Activated CD8-positive, alpha-beta memory T cell treated with anti-CD3 and anti-CD28 coated beads, Interleukin-2, amount 50 U/mL, for 24 hours (primary cell): ENCODE data around the gene MTERF4.

Source experiments
- DNase-seq: peaks from one replicate; pipeline ENCODE4 v3.0.0-alpha.2; 2020; ENCODE audit errors: extremely low read depth

The MTERF4 gene

DNA sequence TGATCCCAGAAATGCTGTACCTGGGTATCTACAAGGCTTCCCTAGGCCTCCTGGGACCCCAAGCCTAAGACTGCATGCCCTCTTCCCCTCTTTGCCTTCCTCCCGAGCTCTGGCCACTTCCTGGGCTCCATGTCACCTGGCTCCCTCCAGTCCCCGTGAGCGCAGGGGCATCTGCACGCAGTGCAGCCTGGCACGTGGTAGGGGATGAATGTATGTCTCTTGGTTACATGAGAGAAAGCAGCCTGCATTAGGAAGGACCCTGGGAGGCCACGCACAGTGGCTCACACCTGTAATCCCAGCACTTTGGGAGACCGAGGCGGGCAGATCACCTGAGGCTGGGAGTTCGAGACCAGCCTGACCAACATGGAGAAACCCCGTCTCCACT lies 31.3 kb upstream of the MTERF4 start:
- DNase-seq: no peak

DNA sequence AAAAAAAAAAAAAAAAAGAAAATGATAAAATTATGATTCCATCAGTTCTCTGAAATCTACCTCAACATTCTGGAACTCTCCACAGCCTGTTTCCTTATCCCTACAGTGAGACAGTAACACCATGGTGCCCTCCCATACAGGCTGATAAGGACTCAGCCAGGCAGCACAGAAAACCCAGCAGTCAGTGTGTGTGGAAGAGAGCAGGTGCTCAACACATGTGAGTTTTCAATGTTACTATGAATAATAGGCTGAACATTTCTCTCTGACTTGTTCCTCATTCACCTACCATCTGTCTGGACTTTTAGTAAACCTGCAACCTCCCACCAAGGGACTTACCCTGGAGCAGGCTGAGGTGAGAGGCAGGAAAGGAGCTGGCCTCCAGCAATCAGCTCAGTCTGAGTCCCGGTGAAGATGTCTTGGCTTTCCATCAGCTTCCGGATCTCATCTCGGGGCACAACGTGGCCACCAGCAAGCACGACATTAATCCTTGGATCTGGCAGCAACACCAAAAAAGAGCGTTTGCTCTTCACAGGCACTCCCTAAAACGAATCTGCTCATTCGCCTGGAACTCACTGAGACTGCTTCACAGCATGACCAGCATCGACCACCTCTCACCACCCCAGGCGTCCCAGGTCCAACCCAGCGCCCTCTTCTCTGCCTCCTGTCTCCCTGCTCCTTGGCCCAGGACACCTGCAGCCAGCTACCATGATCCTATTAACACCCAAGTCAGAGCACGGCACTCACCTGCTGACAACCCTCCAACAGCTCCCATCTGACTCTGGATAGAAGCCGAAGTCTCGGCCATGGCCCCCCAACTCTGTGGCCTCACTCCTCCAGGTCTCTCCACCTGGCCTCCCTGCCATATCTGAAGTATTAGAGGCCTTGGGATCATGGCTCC lies 30.7 kb upstream of the MTERF4 start:
- DNase-seq: no peak

DNA sequence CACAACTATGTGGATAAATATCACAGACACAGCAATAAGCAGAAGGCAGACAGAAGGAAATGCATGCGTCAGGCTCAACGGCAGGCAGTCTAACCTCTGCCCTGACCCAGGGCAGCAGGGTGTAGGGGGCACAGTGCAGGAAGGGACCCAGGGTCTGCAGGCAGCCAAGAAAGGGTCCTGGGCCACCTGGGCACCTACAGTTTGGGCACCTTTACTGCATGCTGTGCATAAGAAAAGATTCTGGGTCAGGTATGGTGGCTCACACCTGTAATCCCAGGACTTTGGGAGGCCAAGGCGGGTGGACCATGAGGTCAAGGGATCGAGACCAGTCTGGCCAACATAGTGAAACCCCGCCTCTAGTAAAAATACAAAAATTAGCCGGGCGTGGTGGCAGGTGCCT lies 29.4 kb upstream of the MTERF4 start:
- DNase-seq: no peak

DNA sequence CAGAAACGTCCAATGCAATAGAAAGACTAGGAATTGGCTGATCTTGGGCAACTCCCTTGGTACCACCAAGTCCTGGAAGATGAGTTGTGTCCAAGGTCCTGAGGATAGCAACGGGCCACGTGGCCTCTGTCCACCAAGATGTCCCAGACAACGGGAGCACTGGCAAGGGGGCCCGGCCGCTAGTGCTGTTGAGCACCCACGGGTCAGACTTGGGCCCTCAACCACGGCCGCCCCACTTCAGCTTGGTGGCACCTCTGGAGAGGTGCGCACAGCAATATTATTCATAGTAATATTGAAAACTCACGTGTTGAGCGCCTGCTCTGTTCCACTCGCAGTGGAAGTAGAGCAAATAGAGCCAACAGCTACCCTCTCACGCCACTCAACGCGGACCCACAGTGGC lies 28.2 kb upstream of the MTERF4 start:
- no peak for DNase-seq

DNA sequence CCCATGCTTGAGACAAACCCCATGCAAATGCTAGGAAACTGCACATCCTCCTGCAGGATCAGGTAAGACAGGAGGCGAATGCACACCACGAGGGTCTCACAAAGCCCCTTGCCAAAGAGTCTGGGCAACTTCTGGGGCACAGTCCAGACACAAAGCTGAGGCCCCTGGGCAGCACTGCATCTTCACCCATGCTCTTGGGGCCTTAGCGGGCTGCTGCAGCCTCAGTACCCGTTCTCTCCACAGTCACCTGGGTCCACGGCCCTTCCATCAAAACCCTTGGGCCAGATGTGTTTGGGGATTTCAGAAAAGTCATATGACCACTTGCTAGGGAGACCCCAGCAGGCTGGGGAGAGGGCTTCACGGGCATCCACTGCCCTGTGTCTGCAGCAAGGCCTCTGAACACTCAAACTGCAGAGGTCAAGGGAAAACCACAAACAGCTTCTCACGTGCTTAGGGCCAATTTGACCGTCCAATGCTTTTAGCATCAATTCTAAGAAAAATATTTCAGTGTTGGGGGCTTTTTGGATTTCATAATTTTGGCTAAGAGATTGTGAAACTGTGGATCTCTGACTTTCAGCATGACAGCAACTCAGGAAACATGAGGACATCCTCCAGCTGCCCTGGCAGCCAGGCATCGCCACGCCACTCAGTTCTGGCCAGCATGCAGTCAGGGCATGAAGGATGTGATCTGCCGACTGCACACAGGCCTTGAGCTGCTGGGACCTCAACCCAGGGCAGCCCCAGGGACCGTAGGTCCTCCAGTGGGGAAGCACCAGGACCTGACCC lies 27.2 kb upstream of the MTERF4 start:
- DNase-seq: no peak

DNA sequence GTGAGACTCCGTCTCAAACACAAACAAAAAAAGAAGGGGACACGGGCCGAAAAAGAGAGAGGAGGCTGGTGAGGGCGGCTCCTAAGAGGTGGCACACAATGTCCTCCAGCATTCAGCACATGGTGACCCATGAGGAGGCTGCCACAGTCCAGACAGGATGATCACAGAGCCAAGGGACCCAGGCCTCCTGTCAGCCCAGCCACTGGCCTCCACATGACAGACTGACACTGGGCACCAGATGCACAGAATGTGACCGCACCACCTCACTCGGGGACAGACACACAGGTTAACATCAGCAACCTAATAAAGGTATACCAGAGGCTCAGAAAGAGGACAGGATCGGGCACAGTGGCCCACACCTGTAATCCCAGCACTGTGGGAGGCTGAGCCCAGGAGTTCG lies 26.2 kb upstream of the MTERF4 start:
- DNase-seq: no peak

DNA sequence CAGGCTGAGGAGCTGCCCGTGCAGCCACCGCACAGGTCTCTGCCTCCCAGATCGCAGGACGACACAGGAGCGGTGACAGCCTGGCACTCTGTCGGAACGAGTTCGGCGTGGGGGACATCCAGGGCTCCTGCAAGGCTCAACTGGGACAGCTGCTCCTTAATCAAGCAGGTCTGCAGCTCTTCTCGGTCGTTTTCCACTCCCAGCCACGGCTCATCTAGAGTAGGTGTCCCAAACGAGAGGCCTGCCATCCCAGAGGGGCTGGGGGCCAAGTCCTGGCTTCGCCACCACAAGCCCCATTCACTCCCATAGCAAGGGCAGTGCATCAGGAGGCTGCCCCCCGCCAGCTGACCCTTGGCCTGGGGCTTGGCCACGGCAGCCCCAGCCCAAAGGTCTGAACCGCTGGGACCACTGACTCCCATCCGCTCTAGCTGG lies 24.7 kb upstream of the MTERF4 start:
- no peak for DNase-seq

DNA sequence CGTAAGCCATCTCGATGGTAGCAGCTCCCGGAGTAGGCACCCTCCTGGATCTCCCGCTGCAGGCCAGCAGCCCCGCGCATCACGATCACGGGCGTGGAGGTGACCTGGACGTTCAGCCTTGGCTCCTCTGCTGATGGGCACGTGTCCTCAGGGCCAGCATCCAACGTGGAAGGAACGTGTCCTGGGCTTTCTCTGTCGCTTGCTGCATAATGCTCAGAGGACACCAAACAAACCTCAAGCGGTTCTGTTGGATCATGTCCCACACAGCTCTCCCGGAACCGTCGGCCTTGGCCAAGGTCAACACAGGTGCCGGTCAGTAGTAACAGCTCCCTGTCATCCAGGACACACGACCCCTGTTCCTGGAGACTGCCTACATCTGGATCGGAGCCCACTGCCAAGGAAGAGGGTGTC lies 24.1 kb upstream of the MTERF4 start:
- DNase-seq: no peak

DNA sequence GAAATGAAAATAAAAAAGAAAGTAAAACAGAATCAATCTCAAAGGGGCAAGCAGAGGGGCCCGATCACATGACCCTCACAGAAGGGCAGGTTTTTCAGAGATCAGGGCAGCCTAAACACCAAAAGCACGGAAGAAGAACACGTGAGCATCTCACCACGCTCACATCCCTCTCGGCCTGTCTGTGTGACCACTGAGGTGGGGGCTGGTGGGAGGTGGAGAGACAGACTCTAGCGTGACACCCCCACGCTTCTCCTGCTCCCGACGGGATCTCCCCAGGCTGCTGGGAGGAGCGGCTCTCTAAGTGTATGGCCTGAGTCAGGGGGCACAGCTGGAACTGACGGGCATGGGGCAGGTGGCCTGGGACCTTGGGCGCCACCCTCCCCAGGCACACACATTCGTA lies 23.5 kb upstream of the MTERF4 start:
- no peak for DNase-seq

DNA sequence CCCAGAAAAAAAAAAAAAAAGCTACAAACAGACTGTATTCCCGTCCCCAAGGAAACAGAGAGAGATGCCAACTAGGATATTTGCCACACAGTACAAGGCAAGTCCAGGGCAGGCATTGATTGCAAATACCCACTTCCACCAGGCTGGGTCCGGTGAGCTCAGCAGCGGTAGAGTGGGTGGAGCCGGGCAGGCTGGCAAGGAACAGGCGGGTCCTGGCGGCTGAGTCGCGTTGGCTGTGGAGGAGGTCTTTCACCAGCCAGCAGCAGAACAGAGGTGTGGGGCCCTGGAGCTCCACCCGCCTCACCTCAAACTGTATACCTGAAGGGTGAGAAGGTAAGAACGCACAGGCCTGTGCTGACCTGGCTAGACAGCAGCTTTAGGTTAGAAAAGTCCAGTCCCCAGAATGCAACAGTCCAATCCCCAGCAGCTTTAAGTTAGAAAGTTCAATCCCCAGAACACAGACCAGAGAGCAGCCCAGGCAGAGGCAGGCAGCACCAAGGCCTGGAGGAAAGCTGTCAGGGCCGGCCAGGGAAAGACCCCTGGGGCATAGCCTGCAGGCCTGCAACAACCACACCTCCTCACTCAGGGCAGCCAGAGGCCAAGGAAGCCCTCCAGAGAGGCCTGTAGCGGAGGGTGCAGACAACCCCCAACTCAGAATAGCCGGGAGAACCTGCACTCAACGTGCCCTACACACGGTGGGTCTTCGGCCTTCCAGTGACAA lies 21.9 kb upstream of the MTERF4 start:
- DNase-seq: no peak

DNA sequence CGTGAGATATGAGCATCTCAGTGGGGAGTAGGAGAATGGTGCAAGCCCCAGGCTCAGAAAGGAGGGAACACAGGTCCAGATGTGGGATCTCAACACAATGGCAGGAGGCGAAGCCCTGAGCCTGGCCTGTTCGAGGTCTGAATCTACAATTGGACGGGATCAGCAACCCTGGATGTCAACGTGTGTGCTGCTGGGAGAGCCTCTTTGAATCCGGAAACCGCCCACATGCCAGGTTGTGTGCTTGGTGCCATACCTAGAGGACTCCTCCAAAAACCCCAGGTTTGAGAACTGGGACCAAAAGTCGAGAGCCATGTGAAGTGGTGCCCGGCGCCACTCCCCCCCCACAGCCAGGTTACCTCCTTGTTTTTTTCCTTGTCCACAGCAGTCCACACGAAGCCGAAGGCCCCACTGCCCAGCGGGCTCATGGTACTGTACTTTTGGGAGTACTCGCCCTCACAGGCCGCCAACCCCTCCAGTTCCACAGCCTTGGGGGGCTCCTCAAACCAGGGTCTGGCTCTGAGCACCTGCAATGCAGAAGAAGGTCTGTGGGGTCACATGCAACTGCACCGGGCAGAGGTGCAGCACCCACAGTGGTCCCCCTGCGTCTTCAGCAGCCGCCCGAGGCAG lies 20.4 kb upstream of the MTERF4 start:
- no peak for DNase-seq

DNA sequence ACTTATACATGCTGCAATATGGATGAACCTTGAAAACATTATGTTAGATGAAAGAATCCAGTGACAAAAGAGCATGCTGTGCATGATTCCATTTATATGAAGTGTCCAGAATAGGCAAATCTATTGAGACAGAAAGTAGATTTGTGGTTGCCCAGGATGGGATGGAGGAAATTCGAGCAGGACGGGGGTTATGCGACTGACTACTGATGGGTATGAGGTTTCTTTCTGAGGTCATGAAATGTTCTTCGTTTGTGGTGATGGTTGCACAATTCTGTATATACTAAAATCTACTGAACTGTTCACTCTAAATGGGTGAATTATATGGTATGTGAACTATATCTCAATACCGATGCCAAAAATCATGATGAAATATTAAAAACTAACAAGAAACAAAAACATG lies 18.9 kb upstream of the MTERF4 start:
- DNase-seq: no peak

DNA sequence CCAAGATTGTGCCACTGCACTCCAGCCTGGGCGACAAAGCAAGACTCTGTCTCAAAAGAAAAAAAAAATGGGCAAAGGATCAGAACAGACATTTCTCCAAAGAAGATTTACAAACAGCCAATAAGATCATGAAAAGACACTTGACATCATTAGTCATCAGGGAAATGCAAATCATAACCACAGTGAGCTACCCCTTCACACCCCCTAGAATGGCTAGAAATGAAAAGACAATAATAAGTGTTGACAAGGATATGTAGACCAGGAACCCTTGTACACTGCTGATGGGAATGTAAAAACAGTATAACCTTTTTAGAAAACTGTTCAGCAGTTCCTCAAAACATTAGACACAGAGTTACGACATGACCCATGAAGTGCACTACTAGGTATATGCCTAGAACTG lies 18.4 kb upstream of the MTERF4 start:
- no peak for DNase-seq

DNA sequence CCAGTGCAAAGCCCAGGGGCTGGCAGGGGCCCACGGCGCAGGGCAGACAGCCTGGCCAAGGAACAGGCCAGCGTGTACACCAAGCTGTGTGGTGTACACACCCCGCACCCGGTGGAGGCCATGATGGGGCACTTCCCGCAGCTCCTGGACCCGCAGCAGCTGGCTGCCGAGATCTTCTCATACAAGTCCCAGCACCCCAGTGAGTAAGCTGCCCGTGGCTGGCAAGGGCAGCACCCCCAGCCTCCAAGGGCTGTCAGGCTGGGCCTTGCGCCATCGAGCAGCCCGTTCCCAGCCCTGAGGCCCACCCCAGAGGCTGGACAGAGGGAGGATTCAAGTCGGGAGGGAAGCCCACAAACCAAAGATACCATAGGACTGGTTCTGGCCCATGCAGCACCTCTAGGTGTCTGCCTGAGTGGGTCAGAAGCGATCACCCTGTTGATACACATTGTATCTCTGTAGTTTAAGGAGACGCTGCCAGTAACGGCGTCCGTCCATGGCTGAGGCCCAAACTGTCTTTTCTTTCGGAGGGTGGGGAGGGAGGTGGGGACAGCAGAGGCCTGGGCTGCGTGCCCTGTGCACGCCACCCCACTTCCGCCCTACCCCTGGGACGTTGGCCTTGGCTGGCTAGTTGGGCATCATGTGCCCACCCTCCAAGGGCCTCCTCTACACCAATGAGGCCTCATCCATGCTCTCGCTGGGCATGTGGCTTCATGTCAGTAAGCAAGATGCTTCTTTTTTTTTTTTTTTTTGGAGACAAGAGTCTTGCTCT lies 16.8 kb upstream of the MTERF4 start:
- DNase-seq: no peak

DNA sequence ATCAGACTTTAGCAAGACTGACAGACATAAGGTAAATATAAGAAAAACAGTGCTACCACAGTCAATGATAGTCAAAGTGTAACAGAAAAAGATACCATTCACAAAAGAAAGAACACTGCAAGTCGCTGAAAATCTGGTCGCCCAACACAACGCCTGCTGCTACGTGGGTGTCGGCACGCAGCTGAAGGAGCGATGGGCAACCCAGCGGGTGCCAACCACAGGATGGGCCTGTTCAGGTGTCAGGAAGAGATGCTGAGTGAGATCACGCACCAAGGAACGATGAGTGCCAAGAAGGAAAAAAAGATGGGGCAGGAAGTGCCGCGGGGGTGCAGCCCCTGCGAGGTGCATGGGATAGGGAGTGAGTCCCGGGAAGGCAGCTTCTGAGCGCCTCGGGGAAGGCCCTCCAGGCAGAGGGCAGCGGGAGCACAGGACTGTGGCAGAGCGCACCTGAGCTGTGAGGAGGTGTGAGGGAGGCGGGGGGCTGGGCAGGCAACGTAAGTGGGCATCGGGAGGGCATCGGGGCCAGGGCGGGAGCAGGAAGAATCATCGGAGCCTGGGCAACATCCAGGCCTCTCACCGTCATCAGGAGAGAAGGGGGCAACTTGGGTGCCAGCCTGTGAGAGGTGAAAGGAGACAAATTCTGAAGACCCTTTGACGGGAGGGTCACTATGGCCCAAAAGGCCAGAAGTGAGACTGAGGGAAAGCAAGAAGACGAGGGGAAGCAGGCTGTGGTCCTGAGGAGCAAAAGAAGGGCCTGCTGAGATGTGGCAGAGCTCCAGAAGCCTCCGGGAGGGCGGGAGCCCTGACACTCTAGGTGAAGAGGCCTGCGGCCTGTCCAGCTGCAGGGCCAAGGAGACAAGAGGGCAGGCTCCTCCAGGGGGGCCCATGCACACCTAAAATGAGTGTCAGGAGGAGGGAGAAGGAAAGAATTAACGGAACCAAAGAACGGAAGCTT lies 14.8 kb upstream of the MTERF4 start:
- no peak for DNase-seq

DNA sequence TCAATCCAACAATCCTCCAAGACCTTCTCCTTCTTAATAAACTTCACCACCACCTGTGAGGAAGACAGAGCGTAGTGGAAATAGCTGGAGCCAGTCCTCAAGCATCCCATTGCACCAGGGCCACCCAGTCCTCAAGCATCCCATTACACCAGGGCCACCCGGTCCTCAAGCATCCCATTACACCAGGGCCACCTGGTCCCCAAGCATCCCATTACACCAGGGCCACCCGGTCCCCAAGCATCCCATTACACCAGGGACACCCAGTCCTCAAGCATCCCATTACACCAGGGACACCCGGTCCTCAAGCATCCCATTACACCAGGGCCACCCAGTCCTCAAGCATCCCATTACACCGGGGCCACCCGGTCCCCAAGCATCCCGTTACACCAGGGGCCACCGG lies 13.3 kb upstream of the MTERF4 start:
- DNase-seq: no peak

DNA sequence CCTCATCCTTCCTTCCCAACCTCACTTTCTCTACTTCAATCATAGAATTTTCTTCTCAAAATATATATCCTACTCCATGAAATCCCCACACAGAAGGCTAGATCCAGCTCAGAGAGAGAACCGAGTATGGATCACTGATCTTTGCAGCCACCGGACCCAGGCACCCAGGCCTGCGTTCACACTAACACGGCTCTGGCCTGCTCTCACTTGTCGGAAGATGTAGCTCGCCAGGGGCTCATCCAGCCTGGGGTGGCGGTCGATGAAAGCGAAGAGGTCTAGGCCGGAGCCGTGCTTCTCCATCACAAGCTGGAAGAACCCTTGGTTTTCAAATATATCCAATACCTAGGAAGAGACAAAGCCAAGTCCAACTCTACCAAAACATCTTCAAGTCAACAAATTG lies 12.7 kb upstream of the MTERF4 start:
- no peak for DNase-seq

DNA sequence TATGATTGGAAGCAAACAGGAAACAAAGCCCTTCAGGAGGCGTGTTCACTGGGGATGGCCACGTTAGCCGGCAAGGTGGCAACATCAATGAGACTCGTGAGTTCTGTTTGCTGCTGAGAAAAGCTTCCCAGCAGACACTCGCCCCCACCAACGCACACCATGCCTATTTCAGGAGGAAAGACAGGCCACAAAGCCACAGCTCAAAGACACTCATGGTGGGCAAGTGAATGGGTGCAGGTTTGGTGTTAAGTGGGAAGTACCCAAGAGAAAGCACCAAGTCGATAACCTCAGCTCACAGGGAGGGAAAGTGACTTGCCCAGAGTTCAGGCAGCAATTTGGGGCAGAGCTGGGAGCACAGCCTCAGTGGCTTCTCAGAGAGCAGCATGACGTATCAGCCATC lies 10.5 kb upstream of the MTERF4 start:
- peak; percentile 43 for DNase-seq

DNA sequence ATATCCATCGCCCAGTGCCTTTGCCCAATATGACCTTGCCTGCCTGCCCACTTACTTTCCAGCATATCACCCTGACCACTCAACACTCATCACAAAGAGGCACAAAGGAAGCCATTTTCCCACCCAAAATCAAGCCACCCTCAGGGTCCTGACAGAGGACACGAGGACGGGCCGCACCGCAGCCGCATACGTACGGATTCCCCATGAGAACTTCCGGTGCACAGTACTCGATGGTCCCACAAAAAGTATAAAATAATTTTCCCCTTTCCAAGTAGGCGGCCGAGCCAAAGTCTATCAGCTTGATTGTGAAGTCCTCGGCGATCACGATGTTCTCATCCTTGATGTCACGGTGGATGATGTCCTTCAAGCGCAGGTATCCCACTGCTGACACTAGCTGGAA lies 10.0 kb upstream of the MTERF4 start:
- no peak for DNase-seq

DNA sequence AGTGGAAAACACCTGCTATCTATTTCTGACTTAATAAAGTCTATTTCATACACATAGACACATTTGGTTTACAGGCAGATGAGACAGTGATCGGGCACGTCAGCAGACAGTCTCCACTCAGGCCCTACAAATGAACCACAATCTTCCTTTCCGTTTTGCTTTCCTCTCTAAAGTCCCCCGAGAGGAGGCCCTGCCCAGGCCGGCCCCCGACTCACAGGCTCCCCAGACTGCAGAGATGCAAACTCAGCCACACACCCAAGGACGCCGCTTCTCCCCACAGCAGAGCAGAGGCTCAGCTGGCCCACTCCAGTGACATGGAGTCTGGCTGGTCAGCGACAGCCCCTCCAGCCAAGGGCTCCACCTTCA lies 9.3 kb upstream of the MTERF4 start:
- DNase-seq: no peak
